GM12891 (cell line): ENCODE results near the gene FASTKD2.

Source experiments
- POLR2A ChIP-seq: IDR thresholded peaks from 2 replicates; pipeline ENCODE4 v1.6.1; 2011; ENCODE audit warnings: low read depth, low read length, control low read depth
- POU2F2 ChIP-seq: IDR thresholded peaks from 2 replicates; pipeline ENCODE4 v1.6.1; 2011; ENCODE audit warnings: low read depth, mild to moderate bottlenecking, control low read depth, low read length, moderate library complexity
- TAF1 ChIP-seq: IDR thresholded peaks from 2 replicates; pipeline ENCODE4 v1.6.1; 2011; ENCODE audit warnings: low read depth, low read length, control low read depth

- TF ChIP-seq POU2F2 (no peak), POLR2A (no peak), TAF1 (no peak)
Measured at GRCh38 chr2:206802654-206803514, 37.5 kb downstream of the FASTKD2 start.
